GM12878 (cell line): ENCODE measurements around the gene DDX42. TPM values are rescaled to one million over a fixed set of nuclear protein-coding genes. Genes with fewer than 3 reads are reported as not detected.
A peak's percentile ranks its signal among the peaks of the same experiment; 100 is the strongest.

Source experiments
- ATAC-seq: fragments of 200-7000 bp; cut with Tn5 transposase; 3 replicates; pipeline ENCODE4 v1.9.1; 2020; ENCODE audit warnings: mild to moderate bottlenecking, moderate library complexity
- BruUV-seq: library from RNA; stranded (reverse); fragments of 400-500 nt; replicated peaks from 2 replicates; lab custom pipeline; 2021; lab: Mats Ljungman, UMichigan
- CTCF ChIA-PET: fragments of 300-600 bp; sonication (Branson Sonifier 250); formaldehyde crosslinking; extraction: SDS; loops from one replicate; lab custom pipeline; 2021; ENCODE audit warnings: inconsistent platforms; lab: Yijun Ruan, JAX
- POLR2A ChIA-PET: fragments of 350-600 bp; formaldehyde crosslinking; extraction: SDS; loops from one replicate; lab custom pipeline; 2021; ENCODE audit warnings: inconsistent platforms; lab: Charles Lee
- RAD21 ChIA-PET: fragments of 300-600 bp; sonication (Branson Sonifier 250); formaldehyde crosslinking; loops from one replicate; lab custom pipeline; 2023; ENCODE audit warnings: antibody characterized with exemption; ENCODE audit not compliant: unreplicated experiment; lab: Charles Lee
- SMC1A ChIA-PET: fragments of 300-600 bp; sonication (Branson Sonifier 250); formaldehyde crosslinking; loops from one replicate; lab custom pipeline; 2023; ENCODE audit not compliant: unreplicated experiment, uncharacterized antibody; lab: Charles Lee
- DNase-seq: peaks from one replicate; pipeline ENCODE4 v3.0.0-alpha.2; 2011; ENCODE audit warnings: low read depth, low spot score
- FAIRE-seq: peaks from 3 replicates; lab custom pipeline; 2011; peaks lifted over from hg19 to GRCh38; lab: Jason Lieb, UNC
- H2AFZ ChIP-seq: 2 replicates; pipeline ENCODE4 v1.6.0; 2011; ENCODE audit warnings: low read depth, low read length, control low read depth; ENCODE audit not compliant: control insufficient read depth
- H3K27ac ChIP-seq: 2 replicates; pipeline ENCODE4 v1.5.1; 2011; ENCODE audit warnings: control low read depth; ENCODE audit not compliant: control insufficient read depth, insufficient read depth
- H3K27me3 ChIP-seq, 2 experiments: replicated peaks in 1 of 2; 2 replicates each; pipeline versions ENCODE4 v1.6.0 to v1.6.1; 2011; ENCODE audit warnings: low read length in 1 of 2; ENCODE audit not compliant: control insufficient read depth in 2 of 2, insufficient read depth in 2 of 2
- H3K36me3 ChIP-seq, 2 experiments: 2 replicates each; pipeline ENCODE4 v1.5.1; 2011; ENCODE audit warnings: low read length in 1 of 2; ENCODE audit not compliant: control insufficient read depth in 2 of 2, insufficient read depth in 2 of 2
- H3K4me1 ChIP-seq: 2 replicates; pipeline ENCODE4 v1.6.1; 2011; ENCODE audit warnings: mild to moderate bottlenecking, low read length, moderate library complexity, mixed read lengths; ENCODE audit not compliant: control insufficient read depth, insufficient read depth
- H3K4me2 ChIP-seq: 2 replicates; pipeline ENCODE4 v1.6.0; 2011; ENCODE audit warnings: control low read depth; ENCODE audit not compliant: control insufficient read depth, insufficient read depth
- H3K4me3 ChIP-seq: fragments of 200-600 bp; sonication (generic); 2 replicates; pipeline ENCODE4 v1.5.1; 2016
- H3K79me2 ChIP-seq: 2 replicates; pipeline ENCODE4 v1.6.0; 2011; ENCODE audit warnings: low read length; ENCODE audit not compliant: control insufficient read depth, insufficient read depth
- H3K9ac ChIP-seq: 2 replicates; pipeline ENCODE4 v1.8.0; 2011; ENCODE audit warnings: low read length, control low read depth, mixed read lengths; ENCODE audit not compliant: control insufficient read depth, insufficient read depth
- H3K9me3 ChIP-seq: replicated peaks from 3 replicates; pipeline ENCODE4 v1.5.1; 2011; ENCODE audit warnings: mild to moderate bottlenecking, low read length; ENCODE audit not compliant: control insufficient read depth, insufficient read depth
- H4K20me1 ChIP-seq: 2 replicates; pipeline ENCODE4 v1.6.0; 2011; ENCODE audit not compliant: control insufficient read depth, insufficient read depth
- ATF2 ChIP-seq: IDR thresholded peaks from 2 replicates; pipeline ENCODE4 v1.6.1; 2012; ENCODE audit warnings: low read length, inconsistent platforms
- BHLHE40 ChIP-seq, 2 experiments: fragments of 450-650 bp in 1 of 2; IDR thresholded peaks; 2 replicates each; pipeline ENCODE4 v1.6.1; 2011 to 2017; ENCODE audit warnings: low read depth in 2 of 2, borderline replicate concordance in 1 of 2, improper control_type of control experiment in 1 of 2, low read length in 1 of 2, mild to moderate bottlenecking in 1 of 2
- GATAD2B ChIP-seq: fragments of 450-650 bp; conservative IDR thresholded peaks from 2 replicates; pipeline ENCODE4 v1.6.1; 2017; ENCODE audit warnings: low read depth, mild to moderate bottlenecking, moderate library complexity
- HDGF ChIP-seq: fragments of 450-650 bp; IDR thresholded peaks from 2 replicates; pipeline ENCODE4 v1.6.1; 2016; ENCODE audit warnings: antibody characterized with exemption
- MTA2 ChIP-seq: fragments of 450-650 bp; IDR thresholded peaks from 2 replicates; pipeline ENCODE4 v1.6.1; 2016; ENCODE audit warnings: low read depth, mild to moderate bottlenecking, moderate library complexity
- POLR2A ChIP-seq: IDR thresholded peaks from 2 replicates; pipeline ENCODE4 v1.6.1; 2011; ENCODE audit warnings: low read depth, mild to moderate bottlenecking, low read length
- SRF ChIP-seq, 2 experiments: IDR thresholded peaks; 2 replicates each; pipeline ENCODE4 v1.6.1; 2011; ENCODE audit warnings: low read depth in 2 of 2, low read length in 2 of 2, mild to moderate bottlenecking in 1 of 2, moderate library complexity in 1 of 2
- STAT1 ChIP-seq: fragments of 450-650 bp; conservative IDR thresholded peaks from 2 replicates; pipeline ENCODE4 v1.6.1; 2014; ENCODE audit warnings: antibody characterized with exemption, mild to moderate bottlenecking
- WGBS: methylation state at CpG from one replicate; pipeline ENCODE4 v1.1.6; 2016; ENCODE audit warnings: low lambda C conversion rate; ENCODE audit not compliant: insufficient replicate concordance, insufficient coverage; ENCODE audit errors: missing lambda C conversion rate; 5-methylcytosine and 5-hydroxymethylcytosine counted together
- in situ Hi-C: fragments of 300-500 bp; cut with MboI; formaldehyde crosslinking; loops from 9 replicates; pipeline ENCODE4 v1.14.3; 2018; ENCODE audit warnings: mixed read lengths
- intact Hi-C: fragments of 100-400 bp; cut with micrococcal nuclease; formaldehyde crosslinking; loops from one replicate; pipeline ENCODE4 v1.14.2; 2022; ENCODE audit not compliant: unreplicated experiment
- polyA plus RNA-seq, 11 experiments: library from polyadenylated mRNA; depleted of rRNA in 4 of 11; unstranded in 6 of 11; stranded (reverse) in 5 of 11; fragments of >200 nt; fragmentation: Nextera tagmentation in 4 of 11; fragmentation: Illumina TruSeq in 1 of 11; extraction: Ambion mirVana in 4 of 11; extraction: Trizol in 1 of 11; gene quantifications; 1 replicate in 1 of 11; 2 replicates in 10 of 11; pipeline versions ENCODE4 v1.2.1 to v1.2.3, GENCODE V29; 2011 to 2016; ENCODE audit warnings: inconsistent platforms in 2 of 11, missing spikeins in 2 of 11, low read depth in 1 of 11
- total RNA-seq, 4 experiments: library from RNA; depleted of rRNA in 3 of 4; stranded (reverse); fragments of >200 nt in 3 of 4; fragmentation: Illumina TruSeq in 1 of 4; extraction: Trizol in 1 of 4; gene quantifications; 2 replicates each; pipeline versions ENCODE4 v1.2.1 to v1.2.3, GENCODE V29; 2013 to 2021

The DDX42 gene
- total and polyA plus RNA-seq, 10 of the 15 experiments (the other 5 are each of a cell fraction or from before 2014, with no cell fraction given), result 14.6 to 147 (median 65.3) TPM

GRCh38 chr17:63830278-63830677 lies 56.3 kb downstream of the DDX42 start:
- H2AFZ ChIP-seq, result no peak overlapping the region
- TF ChIP-seq SRF (IDR thresholded peaks at IDR 0.05; ENCODE audit: low read depth in 2 of 2, low read length in 2 of 2) (no peak), STAT1 (no peak), GATAD2B (no peak), HDGF (no peak), POLR2A (peak; percentile 52), ATF2 (no peak), BHLHE40 (IDR thresholded peaks at IDR 0.05; ENCODE audit: borderline replicate concordance in 1 of 2, low read depth in 2 of 2, low read length in 1 of 2) (no peak), MTA2 (no peak)
- intact Hi-C loops, result no loop called here
- RAD21 ChIA-PET, result interaction anchor here (1.4 kb wide), 1 partner anchor 9 kb away, joined by 3 read pairs; no protein-coding TSS in a partner anchor
- SMC1A ChIA-PET, result interaction anchor here (0.9 kb wide), 1 partner anchor 12 kb away, joined by 3 read pairs; no protein-coding TSS in a partner anchor
- BruUV-seq, result no TSS peak
- POLR2A ChIA-PET, result interaction anchor here (0.7 to 2.8 kb wide), 4 partner anchors 10 to 132 kb away, joined by 3 to 16 read pairs (median 7); no protein-coding TSS in a partner anchor
- no peak overlapping the region for H3K4me3 ChIP-seq
- ATAC-seq, result no peak
- H3K4me1 ChIP-seq, result peaks cover 16% of the 10 kb centered on the region
- H4K20me1 ChIP-seq, result no peaks in the 10 kb centered on the region
- H3K36me3 ChIP-seq, result peaks cover 24 to 46% of the 10 kb centered on the region in 2 experiments
- H3K79me2 ChIP-seq, result peaks cover 46% of the 10 kb centered on the region
- CTCF ChIA-PET, result interaction anchor here (0.5 to 1.7 kb wide), 7 partner anchors 10 to 405 kb away, joined by 3 to 7 read pairs (median 4); no protein-coding TSS in a partner anchor
- no peaks in the 10 kb centered on the region for H3K27me3 ChIP-seq
- H3K9ac ChIP-seq, result no peak overlapping the region
- WGBS, result 98% methylated on average over 5 of the region's 5 CpGs
- H3K4me2 ChIP-seq, result no peak overlapping the region
- no peak overlapping the region for H3K27ac ChIP-seq
- in situ Hi-C loops, result loop anchor here (25.0 kb wide), 1 partner anchor 393 kb away; the partner anchor contains the start of gene CYB561
- FAIRE-seq, result no peak
- no peaks in the 10 kb centered on the region for H3K9me3 ChIP-seq
- DNase-seq, result no peak
